IMR-90 (cell line): ENCODE results near the gene MAGI1.

Experiments
- CEBPB ChIP-seq: IDR thresholded peaks from 2 replicates; pipeline ENCODE4 v1.6.1; 2012; ENCODE audit warnings: low read depth, low read length, improper control_type of control experiment
- FOS ChIP-seq: fragments of 150-350 bp; IDR thresholded peaks from 2 replicates; pipeline ENCODE4 v1.6.1; 2016; ENCODE audit warnings: low read depth, low read length
- MAFK ChIP-seq: IDR thresholded peaks from 2 replicates; pipeline ENCODE4 v1.6.1; 2012; ENCODE audit warnings: low read depth, low read length, improper control_type of control experiment
- MAZ ChIP-seq: IDR thresholded peaks from 2 replicates; pipeline ENCODE4 v1.6.1; 2012; ENCODE audit warnings: low read depth, mild to moderate bottlenecking, low read length, improper control_type of control experiment, moderate library complexity, borderline replicate concordance
- MXI1 ChIP-seq: IDR thresholded peaks from 2 replicates; pipeline ENCODE4 v1.6.1; 2012; ENCODE audit warnings: low read depth, mild to moderate bottlenecking, low read length, moderate library complexity, borderline replicate concordance
- POLR2A ChIP-seq: IDR thresholded peaks from 2 replicates; pipeline ENCODE4 v1.6.1; 2012; ENCODE audit warnings: mild to moderate bottlenecking, low read depth, low read length
- RCOR1 ChIP-seq: IDR thresholded peaks from 2 replicates; pipeline ENCODE4 v1.6.1; 2012; ENCODE audit warnings: mild to moderate bottlenecking, low read length, improper control_type of control experiment; ENCODE audit not compliant: insufficient replicate concordance
- SMC3 ChIP-seq: fragments of 150-350 bp; IDR thresholded peaks from 2 replicates; pipeline ENCODE4 v1.6.1; 2016; ENCODE audit warnings: low read depth, mild to moderate bottlenecking, antibody characterized with exemption, low read length, moderate library complexity
- TF ChIP-seq, protein P1 (sequence below): conservative IDR thresholded peaks from 2 replicates; pipeline ENCODE4 v1.5.1; 2012; ENCODE audit warnings: mild to moderate bottlenecking, low read depth, low read length, improper control_type of control experiment
- TF ChIP-seq, protein P2 (sequence below): fragments of 150-350 bp; IDR thresholded peaks from 2 replicates; pipeline ENCODE4 v1.6.1; 2017; ENCODE audit warnings: mild to moderate bottlenecking, antibody characterized with exemption, low read length, low read depth

DNA sequence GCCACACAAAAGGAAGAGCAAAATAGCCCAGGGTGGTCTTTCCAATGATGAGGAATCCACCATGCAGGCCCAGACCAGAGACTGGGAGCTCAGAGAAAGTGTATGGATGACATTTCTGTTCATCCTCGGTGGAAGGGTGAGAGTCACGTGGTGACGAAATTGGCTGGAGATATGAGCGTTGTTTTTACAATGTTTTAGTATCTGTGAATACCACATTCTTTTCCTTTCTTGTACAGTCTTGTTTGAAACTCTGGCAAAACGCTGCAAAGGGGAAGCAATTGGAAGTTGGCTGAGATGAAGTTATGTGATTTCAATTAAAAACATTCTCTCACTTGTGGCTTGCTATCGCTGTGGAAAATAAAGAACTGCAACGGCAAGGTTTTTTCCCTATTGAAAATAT is 137.5 kb downstream of the MAGI1 start:
- TF ChIP-seq, protein P1, sequence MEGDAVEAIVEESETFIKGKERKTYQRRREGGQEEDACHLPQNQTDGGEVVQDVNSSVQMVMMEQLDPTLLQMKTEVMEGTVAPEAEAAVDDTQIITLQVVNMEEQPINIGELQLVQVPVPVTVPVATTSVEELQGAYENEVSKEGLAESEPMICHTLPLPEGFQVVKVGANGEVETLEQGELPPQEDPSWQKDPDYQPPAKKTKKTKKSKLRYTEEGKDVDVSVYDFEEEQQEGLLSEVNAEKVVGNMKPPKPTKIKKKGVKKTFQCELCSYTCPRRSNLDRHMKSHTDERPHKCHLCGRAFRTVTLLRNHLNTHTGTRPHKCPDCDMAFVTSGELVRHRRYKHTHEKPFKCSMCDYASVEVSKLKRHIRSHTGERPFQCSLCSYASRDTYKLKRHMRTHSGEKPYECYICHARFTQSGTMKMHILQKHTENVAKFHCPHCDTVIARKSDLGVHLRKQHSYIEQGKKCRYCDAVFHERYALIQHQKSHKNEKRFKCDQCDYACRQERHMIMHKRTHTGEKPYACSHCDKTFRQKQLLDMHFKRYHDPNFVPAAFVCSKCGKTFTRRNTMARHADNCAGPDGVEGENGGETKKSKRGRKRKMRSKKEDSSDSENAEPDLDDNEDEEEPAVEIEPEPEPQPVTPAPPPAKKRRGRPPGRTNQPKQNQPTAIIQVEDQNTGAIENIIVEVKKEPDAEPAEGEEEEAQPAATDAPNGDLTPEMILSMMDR = no peak
- no peak for TF ChIP-seq SMC3
- no peak for TF ChIP-seq MAZ
- TF ChIP-seq POLR2A = no peak
- no peak for TF ChIP-seq FOS
- TF ChIP-seq CEBPB = no peak
- TF ChIP-seq MXI1 = no peak
- TF ChIP-seq, protein P2, sequence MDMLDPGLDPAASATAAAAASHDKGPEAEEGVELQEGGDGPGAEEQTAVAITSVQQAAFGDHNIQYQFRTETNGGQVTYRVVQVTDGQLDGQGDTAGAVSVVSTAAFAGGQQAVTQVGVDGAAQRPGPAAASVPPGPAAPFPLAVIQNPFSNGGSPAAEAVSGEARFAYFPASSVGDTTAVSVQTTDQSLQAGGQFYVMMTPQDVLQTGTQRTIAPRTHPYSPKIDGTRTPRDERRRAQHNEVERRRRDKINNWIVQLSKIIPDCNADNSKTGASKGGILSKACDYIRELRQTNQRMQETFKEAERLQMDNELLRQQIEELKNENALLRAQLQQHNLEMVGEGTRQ = no peak
- TF ChIP-seq MAFK = no peak
- TF ChIP-seq RCOR1 = no peak
